NB4 (cell line): ENCODE results near the gene EIPR1.

Source experiments
- DNase-seq: peaks from one replicate; pipeline ENCODE4 v3.0.0; 2010; ENCODE audit warnings: low read depth
- H3K4me3 ChIP-seq: one replicate; pipeline ENCODE4 v1.5.1; 2011; ENCODE audit warnings: mild to moderate bottlenecking, low read depth, low read length, moderate library complexity
- MYC ChIP-seq: IDR thresholded peaks from 2 replicates; pipeline ENCODE4 v1.6.1; 2011; ENCODE audit warnings: low read depth, low read length
- POLR2A ChIP-seq: IDR thresholded peaks from 2 replicates; pipeline ENCODE4 v1.6.1; 2011; ENCODE audit warnings: mild to moderate bottlenecking; ENCODE audit not compliant: insufficient read length; ENCODE audit errors: extremely low read depth
- TF ChIP-seq, protein P1 (sequence below): IDR thresholded peaks from 2 replicates; pipeline ENCODE4 v1.6.1; 2011; ENCODE audit warnings: low read depth, low read length
- TF ChIP-seq, protein P2 (sequence below): IDR thresholded peaks from one replicate; pipeline ENCODE4 v1.5.1; 2012; ENCODE audit warnings: low read depth, low read length

Gene EIPR1

DNA sequence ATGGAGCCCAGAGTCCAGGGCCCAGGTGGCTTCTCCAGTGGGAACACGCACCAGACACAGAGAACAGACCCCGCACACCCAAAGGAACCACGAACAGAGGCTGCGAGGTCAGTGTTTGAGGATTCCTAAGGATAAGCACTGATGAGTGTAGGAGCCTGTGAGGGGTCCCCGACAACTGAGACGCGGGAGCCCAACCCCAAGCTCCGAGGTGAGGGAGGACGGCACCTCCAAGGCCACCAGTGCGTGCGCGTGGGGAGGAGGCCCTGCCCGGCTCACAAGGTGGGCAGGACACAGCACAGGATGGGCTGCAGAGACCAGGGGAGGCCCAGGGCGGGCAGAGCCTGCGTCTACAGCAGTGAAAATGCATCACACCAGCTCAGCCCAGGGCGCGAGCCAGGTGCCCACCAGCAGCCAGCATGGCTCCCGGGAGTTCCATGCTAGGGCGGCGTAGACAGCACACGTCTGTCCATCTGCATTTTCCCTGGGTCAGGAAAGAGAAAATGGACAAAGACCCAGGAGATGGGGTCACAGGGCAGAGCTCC lies 189.1 kb downstream of the EIPR1 start:
- TF ChIP-seq, protein P1, sequence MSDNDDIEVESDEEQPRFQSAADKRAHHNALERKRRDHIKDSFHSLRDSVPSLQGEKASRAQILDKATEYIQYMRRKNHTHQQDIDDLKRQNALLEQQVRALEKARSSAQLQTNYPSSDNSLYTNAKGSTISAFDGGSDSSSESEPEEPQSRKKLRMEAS: no peak
- TF ChIP-seq, protein P2, sequence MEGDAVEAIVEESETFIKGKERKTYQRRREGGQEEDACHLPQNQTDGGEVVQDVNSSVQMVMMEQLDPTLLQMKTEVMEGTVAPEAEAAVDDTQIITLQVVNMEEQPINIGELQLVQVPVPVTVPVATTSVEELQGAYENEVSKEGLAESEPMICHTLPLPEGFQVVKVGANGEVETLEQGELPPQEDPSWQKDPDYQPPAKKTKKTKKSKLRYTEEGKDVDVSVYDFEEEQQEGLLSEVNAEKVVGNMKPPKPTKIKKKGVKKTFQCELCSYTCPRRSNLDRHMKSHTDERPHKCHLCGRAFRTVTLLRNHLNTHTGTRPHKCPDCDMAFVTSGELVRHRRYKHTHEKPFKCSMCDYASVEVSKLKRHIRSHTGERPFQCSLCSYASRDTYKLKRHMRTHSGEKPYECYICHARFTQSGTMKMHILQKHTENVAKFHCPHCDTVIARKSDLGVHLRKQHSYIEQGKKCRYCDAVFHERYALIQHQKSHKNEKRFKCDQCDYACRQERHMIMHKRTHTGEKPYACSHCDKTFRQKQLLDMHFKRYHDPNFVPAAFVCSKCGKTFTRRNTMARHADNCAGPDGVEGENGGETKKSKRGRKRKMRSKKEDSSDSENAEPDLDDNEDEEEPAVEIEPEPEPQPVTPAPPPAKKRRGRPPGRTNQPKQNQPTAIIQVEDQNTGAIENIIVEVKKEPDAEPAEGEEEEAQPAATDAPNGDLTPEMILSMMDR: no peak
- TF ChIP-seq MYC: no peak
- TF ChIP-seq POLR2A: no peak
- DNase-seq: no peak
- H3K4me3 ChIP-seq: no peak overlapping the region

DNA sequence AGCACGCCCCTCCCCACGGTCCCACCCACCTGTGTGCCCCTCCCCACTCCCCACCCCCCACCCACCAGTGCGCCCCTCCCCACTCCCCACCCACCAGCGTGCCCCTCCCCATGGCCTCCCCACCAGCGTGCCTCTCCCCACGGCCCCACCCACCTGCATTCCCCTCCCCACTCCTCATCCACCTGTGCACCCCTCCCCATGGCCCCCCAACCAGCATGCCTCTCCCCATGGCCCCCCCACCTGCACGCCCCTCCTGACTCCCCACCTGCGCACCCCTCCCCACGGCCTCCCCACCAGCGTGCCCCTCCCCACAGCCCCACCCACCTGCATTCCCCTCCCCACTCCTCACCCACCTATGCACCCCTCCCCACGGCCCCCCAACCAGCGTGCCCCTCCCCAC lies 190.2 kb downstream of the EIPR1 start:
- DNase-seq: no peak
- no peak for TF ChIP-seq MYC
- TF ChIP-seq, protein P2: no peak
- TF ChIP-seq POLR2A: no peak
- TF ChIP-seq, protein P1: no peak
- H3K4me3 ChIP-seq: no peak overlapping the region

DNA sequence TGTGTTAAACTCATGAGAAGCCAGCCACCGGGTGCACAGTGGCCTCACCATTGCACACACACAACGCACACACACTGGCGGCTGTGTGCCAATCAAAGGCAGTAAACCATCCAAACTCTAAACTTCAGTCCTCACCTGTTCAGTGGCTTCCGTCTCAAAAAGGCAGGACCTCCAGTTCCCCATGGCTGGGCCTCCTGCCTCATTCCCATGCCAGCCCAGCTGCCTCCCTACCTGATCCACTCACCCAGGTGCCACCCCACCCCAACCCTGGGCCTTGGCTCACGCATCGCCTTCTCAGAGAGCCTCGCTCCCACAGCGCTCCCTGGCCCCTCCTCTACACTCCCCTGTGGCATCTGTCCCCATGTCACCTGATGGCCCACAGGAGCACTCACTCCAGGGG lies 190.9 kb downstream of the EIPR1 start:
- no peak overlapping the region for H3K4me3 ChIP-seq
- TF ChIP-seq, protein P2: no peak
- TF ChIP-seq MYC (no peak), POLR2A (no peak)
- TF ChIP-seq, protein P1: no peak
- DNase-seq: no peak

DNA sequence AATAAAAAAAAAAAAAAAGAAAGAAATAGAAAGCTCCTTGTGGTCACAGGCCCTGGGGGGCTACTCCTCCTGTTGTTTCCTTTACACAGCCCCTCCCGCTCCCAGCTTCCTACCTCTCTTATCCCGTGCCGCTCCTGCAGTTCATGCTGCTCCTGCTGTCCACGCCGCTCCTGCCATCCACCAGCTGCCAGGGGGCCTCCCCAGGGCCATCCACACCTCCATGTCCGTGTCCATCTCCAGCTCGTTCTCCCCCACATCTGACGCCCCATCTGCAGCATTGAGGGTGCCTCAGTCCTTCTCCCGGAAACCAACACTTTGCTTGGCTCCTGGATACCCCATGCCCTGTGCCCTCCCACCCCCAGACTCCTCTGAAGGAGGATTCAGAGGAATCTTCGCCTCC lies 191.7 kb downstream of the EIPR1 start:
- TF ChIP-seq, protein P2: no peak
- TF ChIP-seq, protein P1: no peak
- TF ChIP-seq MYC (no peak), POLR2A (no peak)
- no peak for DNase-seq
- H3K4me3 ChIP-seq: no peak overlapping the region

DNA sequence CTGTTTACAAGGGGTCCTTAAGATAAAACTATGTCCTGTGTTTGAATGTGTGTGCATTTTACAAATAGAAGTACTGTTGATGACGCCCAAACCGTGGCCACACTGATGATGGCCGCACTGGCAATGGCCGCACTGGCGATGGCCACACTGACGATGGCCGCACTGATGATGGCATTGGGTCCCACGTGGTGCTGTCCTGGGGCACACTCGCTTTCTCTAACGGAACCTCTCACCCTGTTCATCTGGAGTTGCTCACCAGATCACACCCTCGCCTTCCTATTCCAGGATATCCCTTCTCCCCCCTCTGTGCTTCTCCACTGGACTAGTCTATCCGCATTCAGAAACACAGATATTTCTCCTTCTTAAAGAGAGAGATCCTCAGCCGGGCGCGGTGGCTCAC lies 192.4 kb downstream of the EIPR1 start:
- TF ChIP-seq POLR2A (no peak), MYC (no peak)
- TF ChIP-seq, protein P1: no peak
- TF ChIP-seq, protein P2: no peak
- no peak for DNase-seq

DNA sequence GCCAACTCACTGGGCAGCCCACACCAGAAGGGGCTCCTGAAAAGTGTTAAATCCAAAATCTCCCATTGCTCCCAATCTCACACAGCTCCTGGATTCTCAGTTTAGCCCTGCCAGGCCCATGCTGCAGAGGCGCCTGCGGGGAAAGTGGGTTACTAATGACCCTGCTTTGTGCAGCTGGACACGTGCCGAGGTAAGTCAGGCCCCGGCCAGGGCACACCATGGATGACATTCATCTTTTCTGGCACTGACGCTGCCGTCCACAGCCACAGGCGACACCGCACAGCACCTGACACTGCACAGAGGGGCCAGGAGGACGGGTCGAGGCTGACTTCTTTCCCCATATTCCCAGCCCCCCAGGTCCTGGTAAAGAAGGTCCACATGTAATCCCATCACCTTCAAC lies 193.5 kb downstream of the EIPR1 start:
- DNase-seq: no peak
- TF ChIP-seq, protein P1: no peak
- TF ChIP-seq MYC (no peak), POLR2A (no peak)
- TF ChIP-seq, protein P2: no peak
- H3K4me3 ChIP-seq: no peak overlapping the region

More for the DNA sequence above, 192.4 kb downstream of the EIPR1 start:
- no peak overlapping the region for H3K4me3 ChIP-seq
